ENCODE measurements around the gene SCGB1C1.
"Not testable (repeated sequence)": the region's sequence is repeated elsewhere in the genome, so short reads cannot be mapped to it uniquely, and the experiment has no call there.

SCGB1C1 gene

GRCh38 chr11:235180-235579 is 42.3 kb downstream of the SCGB1C1 start:
- peak overlapping the region; percentile 96 for H3K27ac Mint-ChIP-seq
- intact Hi-C loops (cut with micrococcal nuclease), result no loop called here
- peaks cover 41% of the 10 kb centered on the region for H3K36me3 Mint-ChIP-seq (ENCODE audit: low read depth)
- no peaks in the 10 kb centered on the region for H3K9me3 Mint-ChIP-seq
- H3K27me3 Mint-ChIP-seq, result no peaks in the 10 kb centered on the region
- peak overlapping the region; percentile 87 for H3K4me3 Mint-ChIP-seq
- peaks cover 19% of the 10 kb centered on the region for H3K4me1 Mint-ChIP-seq (ENCODE audit: low read depth)

DNA sequence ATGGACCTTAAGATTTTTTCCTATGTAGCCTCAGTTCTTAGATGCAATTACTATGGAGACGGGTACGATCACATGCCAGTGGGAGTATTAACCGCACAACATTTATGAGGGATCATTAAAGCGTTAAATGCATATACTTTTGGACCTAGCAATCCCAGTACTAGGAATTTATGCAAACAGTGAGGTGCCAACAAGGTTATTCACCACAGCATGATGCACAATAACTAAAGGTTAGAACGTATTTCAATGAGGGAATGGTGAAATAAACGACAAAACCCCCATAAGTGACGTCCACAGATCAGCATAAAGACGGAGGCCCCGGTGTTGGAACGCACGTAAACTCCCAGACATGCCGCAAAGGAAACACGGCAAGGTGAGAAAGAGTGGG is 42.7 kb downstream of the SCGB1C1 start:
- Mint-ChIP-seq H3K9me3 (no peaks in the 10 kb centered on the region), H3K27ac (peak overlapping the region; percentile 96), H3K4me3 (peak overlapping the region; percentile 87), H3K36me3 (ENCODE audit: low read depth) (peaks cover 41% of the 10 kb centered on the region), H3K27me3 (no peaks in the 10 kb centered on the region), H3K4me1 (ENCODE audit: low read depth) (peaks cover 19% of the 10 kb centered on the region)
- intact Hi-C loops (cut with micrococcal nuclease), result no loop called here

DNA sequence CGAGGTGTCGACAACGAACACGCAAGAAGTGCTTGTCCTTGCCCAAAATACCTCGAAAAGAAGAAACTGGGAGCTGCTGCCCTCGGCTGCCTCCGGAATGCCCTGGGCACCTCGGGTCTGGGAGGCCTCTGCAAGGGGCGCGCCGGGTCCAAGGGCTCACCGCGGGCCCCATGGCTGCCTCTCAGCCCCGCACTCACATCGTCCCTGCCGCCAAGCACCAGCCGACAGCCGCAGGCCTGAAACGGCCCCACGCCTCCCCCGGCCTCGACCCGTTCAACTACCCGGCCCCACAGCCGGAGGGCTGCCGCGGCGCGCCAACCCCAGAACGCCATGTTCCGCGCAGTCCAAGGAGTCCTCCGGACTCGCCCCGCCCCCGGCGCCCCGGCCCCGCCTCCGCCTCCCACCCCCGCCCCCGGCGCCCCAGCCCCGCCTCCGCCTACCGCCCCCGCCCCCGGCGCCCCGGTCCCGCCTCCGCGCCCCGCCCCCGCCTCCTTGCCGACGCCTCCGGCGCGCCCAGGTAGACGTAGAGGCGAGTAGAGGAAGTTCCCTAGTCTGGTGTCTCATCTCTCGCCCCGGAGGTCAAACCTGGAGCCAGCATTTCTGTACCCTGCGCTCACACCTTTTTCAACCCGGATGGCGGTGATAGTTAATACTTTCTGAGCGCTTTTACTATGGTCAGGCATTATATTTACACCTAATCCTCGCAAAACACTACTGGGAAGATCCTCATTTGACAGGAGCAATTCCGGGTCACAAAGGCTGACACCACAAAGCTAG is 43.3 kb downstream of the SCGB1C1 start, which contains the start of gene SIRT3:
TSS of gene SIRT3 (minus strand) at position 346 of the 777 bp plus-strand sequence. CDS start at position 332, 14 bp downstream.
- intact Hi-C loops (cut with micrococcal nuclease), result loop anchor here (1.0 kb wide), 2 partner anchors 28 to 32 kb away; no protein-coding TSS in a partner anchor
- H3K27me3 Mint-ChIP-seq, result no peaks in the 10 kb centered on the region
- peaks cover 19% of the 10 kb centered on the region for H3K4me1 Mint-ChIP-seq (ENCODE audit: low read depth)
- H3K36me3 Mint-ChIP-seq (ENCODE audit: low read depth), result peaks cover 47% of the 10 kb centered on the region
- peak within 1 kb of the TSS; percentile 95 for H3K4me3 Mint-ChIP-seq
- H3K27ac Mint-ChIP-seq, result peak within 1 kb of the TSS; percentile 96
- H3K9me3 Mint-ChIP-seq, result no peaks in the 10 kb centered on the region

DNA sequence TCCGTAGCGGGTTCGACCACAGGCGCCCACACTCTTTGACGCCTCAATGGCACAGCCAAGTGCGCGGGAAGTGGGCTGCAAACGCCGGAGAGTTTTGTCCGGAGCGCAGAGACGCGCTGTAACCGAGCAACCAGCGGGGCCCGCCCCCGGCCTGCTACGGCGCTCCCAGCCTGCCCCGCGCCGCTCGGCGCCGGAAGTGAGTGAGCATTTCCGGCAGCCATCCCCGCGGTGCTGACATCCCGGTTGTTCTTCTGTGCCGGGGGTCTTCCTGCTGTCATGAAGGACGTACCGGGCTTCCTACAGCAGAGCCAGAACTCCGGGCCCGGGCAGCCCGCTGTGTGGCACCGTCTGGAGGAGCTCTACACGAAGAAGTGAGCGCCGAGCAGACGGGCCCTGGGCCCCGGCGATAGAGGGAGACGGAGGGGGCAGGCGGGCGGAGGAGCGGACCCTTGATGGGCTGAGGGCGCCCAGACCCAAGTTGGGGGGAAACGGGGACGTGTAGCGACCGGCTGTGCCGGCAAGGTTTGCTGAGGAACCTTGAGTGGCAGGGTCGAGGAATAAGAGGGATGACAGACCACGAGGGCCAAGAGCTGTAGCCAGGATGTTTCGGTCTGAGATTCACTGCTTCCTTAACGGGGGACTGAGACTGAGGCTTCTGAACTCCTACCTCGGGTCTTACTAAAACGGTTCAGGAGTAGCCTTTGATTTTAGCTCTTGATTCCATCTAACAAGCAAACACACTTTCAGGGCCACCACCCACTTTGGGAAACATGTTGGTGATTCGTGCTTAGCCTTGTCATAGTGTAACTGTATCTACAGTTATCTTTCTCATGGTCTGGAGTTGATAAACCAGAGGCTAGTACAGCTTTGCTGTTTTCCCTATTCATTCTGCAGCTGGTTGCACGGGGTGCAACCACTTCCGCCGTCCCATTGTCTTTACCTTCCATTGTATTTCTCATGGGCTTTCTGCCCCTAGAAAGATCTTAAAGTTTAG is 44.2 kb downstream of the SCGB1C1 start, which contains the start of gene PSMD13:
TSS of gene PSMD13 (plus strand) at position 203 of the 994 bp plus-strand sequence. CDS start at position 277, 74 bp downstream.
- peaks cover 56% of the 10 kb centered on the region for H3K36me3 Mint-ChIP-seq (ENCODE audit: low read depth)
- H3K4me1 Mint-ChIP-seq (ENCODE audit: low read depth), result peaks cover 27% of the 10 kb centered on the region
- peak within 1 kb of the TSS; percentile 96 for H3K27ac Mint-ChIP-seq
- H3K4me3 Mint-ChIP-seq, result peak within 1 kb of the TSS; percentile 95
- no peaks in the 10 kb centered on the region for H3K9me3 Mint-ChIP-seq
- no peaks in the 10 kb centered on the region for H3K27me3 Mint-ChIP-seq
- intact Hi-C loops (cut with micrococcal nuclease), result loop anchor here (1.0 kb wide), 2 partner anchors 29 to 31 kb away; no protein-coding TSS in a partner anchor

DNA sequence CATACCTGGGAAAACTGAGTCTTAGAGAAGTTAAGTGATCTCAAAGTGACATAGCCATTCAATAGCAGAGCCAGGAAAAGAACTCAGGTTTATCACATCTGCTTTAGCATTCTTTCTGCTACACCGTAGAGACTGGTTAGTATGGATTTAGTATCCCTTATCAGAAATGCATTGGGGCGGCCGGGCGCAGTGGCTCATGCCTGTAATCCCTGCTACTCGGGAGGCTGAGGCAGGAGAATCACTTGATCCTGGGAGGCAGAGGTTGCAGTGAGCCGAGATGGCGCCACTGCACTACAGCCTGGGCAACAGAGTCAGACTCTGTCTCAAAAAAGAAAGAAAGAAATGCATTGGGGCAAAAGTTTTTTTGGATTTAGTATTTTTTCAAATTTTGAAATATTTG is 45.5 kb downstream of the SCGB1C1 start:
- Mint-ChIP-seq H3K4me1 (ENCODE audit: low read depth) (peaks cover 29% of the 10 kb centered on the region), H3K36me3 (ENCODE audit: low read depth) (peaks cover 59% of the 10 kb centered on the region)
- H3K27ac Mint-ChIP-seq; intact Hi-C loops (cut with micrococcal nuclease); H3K27me3 Mint-ChIP-seq; H3K4me3 Mint-ChIP-seq; H3K9me3 Mint-ChIP-seq: not testable (repeated sequence)

DNA sequence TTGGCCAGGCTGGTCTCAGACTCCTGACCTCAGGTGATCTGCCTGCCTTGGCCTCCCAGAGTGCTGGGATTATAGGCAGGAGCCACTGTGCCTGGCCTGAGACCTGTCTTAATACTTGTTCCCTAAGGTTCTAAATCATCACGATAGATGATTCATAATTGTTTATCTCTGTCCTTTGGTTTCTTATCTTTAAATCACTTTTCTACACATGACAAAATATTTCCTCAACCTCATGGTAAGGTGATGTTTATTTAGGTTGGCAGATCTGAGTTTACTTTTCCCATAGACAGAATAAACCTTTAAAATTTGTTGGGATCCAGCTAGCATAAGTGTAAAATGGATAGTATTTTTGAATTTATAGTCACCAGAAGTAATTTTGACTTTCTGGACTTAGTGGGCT is 47.4 kb downstream of the SCGB1C1 start:
- peaks cover 77% of the 10 kb centered on the region for H3K36me3 Mint-ChIP-seq (ENCODE audit: low read depth)

DNA sequence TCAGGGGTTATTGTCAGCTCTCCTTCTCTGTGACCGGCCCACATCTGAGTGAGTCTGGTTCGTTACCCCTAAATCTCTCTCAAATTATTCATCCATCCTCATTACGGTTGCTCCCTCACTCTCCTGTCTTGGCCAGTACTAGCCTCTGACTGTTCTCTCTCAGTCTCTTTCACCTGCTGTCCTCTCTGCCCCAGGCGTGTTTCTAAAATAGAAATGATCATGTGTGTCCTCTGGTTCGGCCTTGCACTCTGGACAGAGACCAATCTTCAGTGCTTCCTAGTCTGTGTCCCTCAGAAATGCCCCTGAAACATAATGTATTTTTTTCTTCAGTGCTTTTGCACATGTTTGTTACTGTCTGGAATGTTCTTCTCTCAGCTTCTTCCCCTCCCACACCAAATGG is 48.8 kb downstream of the SCGB1C1 start:
- Mint-ChIP-seq H3K36me3 (ENCODE audit: low read depth) (peaks cover 89% of the 10 kb centered on the region), H3K9me3 (no peaks in the 10 kb centered on the region), H3K4me1 (ENCODE audit: low read depth) (peaks cover 17% of the 10 kb centered on the region), H3K27ac (no peak overlapping the region), H3K4me3 (no peak overlapping the region), H3K27me3 (no peaks in the 10 kb centered on the region)
- intact Hi-C loops (cut with micrococcal nuclease), result no loop called here

More for the DNA sequence above, 47.4 kb downstream of the SCGB1C1 start:
- no peak overlapping the region for H3K27ac Mint-ChIP-seq
- intact Hi-C loops (cut with micrococcal nuclease), result no loop called here
- H3K9me3 Mint-ChIP-seq, result no peaks in the 10 kb centered on the region
- H3K4me1 Mint-ChIP-seq (ENCODE audit: low read depth), result peaks cover 23% of the 10 kb centered on the region
- H3K27me3 Mint-ChIP-seq, result no peaks in the 10 kb centered on the region
- H3K4me3 Mint-ChIP-seq, result no peak overlapping the region

Data from dendritic cell treated with granulocyte-macrophage colony-stimulating factor and Interleukin-4, amounts not matched to agents 40 ng/mL and 50 ng/mL, for 4 days (primary cell).